Stimulated activated naive CD8-positive, alpha-beta T cell treated with anti-CD3 and anti-CD28 coated beads, Interleukin-15, Interleukin-2, amounts not matched to agents 100 U/mL and 50 U/mL, for 24 hours (primary cell): ENCODE results near the gene DAD1.

Source experiments
- ATAC-seq: fragments of 150-1000 bp; cut with Tn5 transposase; one replicate; pipeline ENCODE4 v1.10.0; 2021
- DNase-seq: peaks from one replicate; pipeline ENCODE4 v3.0.0; 2021

DAD1 gene

DNA sequence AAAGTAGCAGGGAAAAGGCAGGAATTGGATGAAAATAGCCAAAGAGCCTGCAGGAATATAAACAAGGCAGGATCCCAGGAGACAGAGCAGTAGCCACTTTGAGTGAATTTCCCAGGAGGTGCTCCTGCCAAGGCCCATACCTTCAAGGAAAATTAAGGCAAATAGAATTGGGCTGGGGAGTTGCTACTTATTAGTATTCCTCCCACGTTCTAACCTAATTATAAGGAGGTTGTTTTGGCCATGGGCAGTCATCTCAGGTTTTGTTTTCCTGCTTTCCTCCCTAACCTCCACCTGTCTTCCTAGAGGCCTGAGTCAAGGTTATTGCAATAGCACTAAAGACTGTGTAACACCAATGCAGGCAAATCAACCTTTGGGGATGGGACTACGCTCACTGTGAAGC lies 73.1 kb downstream of the DAD1 start:
- DNase-seq, result no peak
- no peak for ATAC-seq
